ENCODE measurements around the gene GALR3.
A peak's percentile ranks its signal among the peaks of the same experiment; 100 is the strongest.

The GALR3 gene

DNA sequence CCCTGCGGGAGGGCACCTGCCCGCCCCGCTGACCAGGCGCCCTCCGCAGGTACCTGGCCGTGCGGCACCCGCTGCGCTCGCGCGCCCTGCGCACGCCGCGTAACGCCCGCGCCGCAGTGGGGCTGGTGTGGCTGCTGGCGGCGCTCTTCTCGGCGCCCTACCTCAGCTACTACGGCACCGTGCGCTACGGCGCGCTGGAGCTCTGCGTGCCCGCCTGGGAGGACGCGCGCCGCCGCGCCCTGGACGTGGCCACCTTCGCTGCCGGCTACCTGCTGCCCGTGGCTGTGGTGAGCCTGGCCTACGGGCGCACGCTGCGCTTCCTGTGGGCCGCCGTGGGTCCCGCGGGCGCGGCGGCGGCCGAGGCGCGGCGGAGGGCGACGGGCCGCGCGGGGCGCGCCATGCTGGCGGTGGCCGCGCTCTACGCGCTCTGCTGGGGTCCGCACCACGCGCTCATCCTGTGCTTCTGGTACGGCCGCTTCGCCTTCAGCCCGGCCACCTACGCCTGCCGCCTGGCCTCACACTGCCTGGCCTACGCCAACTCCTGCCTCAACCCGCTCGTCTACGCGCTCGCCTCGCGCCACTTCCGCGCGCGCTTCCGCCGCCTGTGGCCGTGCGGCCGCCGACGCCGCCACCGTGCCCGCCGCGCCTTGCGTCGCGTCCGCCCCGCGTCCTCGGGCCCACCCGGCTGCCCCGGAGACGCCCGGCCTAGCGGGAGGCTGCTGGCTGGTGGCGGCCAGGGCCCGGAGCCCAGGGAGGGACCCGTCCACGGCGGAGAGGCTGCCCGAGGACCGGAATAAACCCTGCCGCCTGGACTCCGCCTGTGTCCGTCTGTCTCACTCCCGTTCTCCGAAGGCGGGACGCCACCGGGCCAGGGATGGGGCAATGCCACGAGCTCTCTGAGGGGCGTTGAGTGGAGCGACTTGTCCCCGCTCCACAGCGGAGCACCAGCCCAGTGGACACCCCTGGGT, 1.8 kb downstream of the GALR3 start:
- DNase-seq: no peak

DNA sequence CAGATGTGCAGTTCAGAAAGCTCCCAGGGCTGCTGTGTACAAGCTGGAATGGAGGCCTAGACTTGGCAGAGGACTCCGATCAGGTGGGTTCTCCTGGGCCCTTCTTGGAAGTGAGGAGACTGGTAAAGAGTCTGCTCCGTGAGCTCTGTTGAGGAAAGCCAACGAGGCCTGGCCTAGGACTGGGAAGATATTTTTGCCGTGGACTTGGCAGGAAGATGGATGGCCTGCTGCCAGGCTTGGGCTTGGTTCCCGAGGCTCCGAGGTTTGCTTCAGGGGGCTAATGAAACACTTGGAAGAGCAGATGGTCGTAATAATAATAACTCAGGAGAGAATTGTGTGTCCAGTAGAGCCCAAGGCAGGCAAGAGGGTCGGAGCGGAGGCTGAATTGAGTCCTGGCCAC, 3.9 kb downstream of the GALR3 start:
- no peak for DNase-seq

DNA sequence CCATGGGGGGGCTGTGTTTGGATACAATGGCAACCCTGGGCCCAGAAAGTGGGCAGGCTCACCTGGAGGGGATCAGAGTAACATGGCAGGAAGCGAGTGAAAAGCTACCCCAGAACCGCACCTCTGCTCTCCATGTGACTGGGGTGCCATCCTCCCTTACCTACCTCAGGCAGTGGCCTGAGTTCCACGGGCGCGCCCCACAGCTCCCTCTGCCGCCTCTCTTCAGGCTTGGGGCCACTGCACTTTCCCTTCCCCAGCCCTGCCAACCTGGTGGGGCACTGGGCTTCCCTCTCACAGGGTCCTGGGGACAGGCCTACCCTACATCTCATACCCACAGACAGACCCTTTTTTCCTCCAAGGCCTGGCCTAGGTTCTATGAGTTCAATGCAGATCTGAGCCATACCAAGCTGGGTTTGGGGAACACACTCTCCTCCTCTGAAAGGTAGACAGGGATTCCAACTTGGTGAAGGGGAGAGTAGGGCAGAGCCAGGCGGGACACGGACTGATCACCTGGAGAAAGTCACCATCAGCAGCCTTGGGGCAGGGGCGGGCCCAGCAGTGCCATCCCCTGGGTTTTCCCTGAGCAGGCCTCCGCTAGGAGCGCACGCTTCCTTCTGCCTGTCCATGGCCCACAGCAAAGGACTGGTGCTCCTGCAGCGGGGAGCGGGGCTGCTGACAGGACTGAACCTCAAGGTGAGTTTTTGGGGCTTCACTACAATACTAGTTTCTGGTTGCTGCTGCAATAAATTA, 7.1 kb downstream of the GALR3 start:
- no peak for DNase-seq

DNA sequence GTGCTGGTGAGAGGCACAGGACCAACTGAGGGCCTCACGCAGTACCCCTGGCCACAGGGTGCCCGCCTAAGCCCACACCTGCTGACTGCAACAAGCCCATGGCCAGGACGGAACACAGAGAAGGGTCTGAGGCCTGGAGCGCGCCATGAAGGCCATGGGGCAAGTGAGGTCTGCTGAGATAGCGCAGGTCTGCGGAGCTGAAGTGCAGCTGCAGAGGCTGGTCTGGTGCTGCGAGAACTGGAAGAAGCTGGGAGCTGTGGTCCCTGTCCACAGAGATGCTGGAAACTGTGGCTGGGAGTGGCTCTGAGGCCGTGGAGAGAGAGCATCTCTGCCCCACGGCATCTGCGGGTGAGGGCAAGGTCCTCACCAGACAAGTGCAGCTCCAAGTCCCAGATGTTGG, 8.3 kb downstream of the GALR3 start:
- DNase-seq: no peak

DNA sequence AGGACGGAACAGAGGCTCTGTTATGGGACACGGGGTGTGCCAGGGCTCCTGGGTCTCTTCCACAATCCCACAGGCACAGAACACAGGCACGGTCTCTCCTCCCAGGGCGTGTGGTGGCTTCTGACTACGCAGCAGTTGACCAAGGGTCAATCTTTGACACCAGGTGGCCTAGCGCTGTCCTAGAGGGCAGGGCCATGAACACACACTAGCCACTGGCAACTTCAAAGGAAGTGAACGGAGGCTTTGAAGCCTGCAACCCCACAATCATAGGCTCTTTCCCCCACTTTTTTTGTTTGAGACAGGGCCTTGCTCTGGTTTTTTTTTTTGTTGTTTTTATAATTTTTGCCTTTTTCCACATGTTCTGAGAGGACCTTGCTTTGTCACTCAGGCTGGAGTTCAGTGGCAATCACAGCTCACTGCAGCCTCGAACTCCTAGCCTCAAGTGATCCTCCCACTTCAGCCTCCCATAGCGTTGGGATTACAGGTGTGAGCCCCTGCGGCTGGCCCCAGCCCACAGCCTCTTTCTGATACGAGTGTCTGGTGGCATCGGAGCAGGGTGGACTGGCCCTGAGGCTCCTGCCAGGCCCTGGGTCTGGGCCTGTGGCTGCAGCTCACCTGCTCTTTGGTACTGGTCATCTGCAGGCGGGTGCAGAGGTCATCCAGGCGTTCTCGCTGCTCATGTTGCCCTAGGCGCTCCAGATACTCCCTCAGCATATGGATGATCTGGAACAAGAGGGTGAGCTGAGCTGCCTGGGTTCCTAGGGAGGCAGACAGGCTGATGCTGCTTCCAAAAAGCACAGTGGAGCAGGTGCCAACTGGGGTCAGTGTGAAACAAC, 9.1 kb downstream of the GALR3 start:
- DNase-seq: no peak

DNA sequence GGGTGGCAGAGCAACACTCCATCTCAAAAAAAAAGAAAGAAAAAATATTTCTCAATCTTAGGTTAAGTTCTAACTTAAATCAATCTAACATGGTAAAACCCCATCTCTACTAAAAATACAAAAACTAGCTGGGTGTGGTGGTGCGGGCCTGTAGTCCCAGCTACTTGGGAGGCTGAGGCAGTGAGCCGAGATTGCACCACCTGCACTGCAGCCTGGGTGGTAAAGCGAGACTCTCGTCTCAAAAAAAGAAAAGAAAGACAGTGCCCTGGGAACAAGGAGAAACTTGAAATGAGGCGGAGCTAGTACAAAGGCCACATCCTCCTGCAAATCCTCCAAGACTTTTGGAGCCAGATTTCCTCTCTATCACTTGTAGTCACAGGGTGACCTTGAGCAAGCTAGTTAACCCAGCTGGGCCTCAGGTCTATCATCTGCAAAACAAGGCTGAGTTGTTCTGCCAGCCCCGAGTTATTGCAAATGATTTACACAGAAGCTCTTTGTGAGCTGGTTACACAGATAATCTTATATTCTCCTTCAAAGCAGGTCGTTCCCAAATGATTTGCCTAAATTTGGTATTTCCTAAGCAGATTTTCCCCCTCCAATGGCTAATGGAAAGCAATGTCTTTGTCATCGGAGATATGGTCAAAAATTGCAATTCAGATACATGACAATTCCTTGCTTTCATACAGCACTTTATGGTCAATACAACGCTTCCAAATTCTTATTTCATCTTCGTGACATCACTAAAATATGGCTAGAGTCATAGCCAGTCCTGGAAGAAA, 19.0 kb downstream of the GALR3 start:
- DNase-seq: no peak

DNA sequence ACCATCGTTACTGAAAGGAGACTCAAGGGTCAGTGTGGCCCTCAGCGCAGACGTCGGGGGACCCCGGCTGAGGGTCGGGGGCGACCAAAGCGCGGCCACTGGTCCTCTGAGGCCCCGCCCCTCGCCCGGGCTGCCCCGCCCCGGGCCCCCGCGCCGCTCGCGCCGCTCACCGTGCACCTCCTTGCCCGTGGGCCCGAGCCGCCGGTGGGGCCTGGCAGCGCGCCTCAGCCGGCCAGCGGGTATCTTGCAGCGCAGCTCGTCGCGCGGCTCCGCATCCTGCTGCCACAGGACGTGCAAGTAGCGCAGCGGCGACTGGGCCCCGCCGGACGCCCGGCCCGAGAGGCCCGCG, 20.5 kb downstream of the GALR3 start:
- DNase-seq: no peak

DNA sequence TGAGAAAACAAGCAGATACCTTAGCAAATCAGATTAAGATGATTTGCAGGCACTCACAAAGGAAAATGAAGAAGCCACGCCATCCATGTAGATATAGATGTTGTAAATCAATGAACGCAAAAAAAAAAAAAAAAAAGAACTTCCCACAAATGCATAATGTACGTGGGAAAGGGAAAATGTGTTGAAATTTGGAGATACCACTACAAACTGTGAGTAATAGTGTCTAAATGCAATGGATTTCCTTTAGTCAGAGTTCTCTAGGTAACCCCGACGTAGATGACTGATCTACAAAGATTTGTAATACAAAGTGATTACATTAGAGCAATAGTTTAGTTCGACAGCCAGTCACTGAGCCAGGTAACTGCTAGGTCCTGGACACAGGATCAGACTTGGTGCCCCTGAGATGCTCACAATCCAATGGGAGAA, 21.7 kb downstream of the GALR3 start:
- DNase-seq: no peak

DNA sequence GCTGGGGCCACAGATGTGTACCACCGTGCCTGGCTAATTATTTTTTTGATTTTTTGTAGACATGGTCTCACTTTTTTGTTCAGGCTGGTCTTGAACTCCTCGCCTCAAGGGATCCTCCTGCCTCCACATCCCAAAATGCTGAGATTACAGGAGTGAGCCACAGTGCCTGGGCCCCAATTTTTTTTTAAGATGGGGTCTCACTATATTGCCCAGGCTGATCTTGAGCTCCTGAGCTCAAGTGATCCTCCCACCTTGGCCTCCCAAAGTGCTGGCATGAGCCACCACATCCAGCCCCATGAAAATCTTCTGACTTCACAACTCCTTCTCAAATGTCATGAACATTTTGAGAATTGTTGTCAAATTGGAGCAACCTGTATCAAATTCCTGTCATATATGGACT, 23.3 kb downstream of the GALR3 start:
- no peak for DNase-seq

DNA sequence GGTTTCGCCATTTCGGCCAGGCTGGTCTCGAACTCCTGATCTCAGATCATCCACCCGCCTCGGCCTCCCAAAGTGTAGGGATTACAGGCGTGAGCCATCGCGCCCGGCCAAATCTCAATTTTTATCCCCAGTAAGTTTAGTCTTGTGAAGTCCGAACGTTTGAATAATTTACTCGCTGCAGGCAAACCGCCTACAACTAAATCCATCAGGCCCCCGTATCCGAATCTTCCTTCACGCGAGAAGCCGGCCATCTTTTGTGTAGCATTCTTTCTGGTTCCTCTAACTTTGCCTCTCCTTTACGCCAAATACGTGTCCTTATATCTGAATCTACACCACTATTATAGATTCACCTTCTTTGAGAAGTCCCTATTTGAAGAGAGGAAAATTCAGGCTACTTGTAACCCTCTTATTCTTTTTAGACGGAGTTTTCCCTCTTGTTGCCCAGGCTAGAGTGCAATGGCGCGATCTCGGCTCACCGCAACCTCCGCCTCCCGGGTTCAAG, 25.5 kb downstream of the GALR3 start:
- DNase-seq: peak; percentile 34

DNA sequence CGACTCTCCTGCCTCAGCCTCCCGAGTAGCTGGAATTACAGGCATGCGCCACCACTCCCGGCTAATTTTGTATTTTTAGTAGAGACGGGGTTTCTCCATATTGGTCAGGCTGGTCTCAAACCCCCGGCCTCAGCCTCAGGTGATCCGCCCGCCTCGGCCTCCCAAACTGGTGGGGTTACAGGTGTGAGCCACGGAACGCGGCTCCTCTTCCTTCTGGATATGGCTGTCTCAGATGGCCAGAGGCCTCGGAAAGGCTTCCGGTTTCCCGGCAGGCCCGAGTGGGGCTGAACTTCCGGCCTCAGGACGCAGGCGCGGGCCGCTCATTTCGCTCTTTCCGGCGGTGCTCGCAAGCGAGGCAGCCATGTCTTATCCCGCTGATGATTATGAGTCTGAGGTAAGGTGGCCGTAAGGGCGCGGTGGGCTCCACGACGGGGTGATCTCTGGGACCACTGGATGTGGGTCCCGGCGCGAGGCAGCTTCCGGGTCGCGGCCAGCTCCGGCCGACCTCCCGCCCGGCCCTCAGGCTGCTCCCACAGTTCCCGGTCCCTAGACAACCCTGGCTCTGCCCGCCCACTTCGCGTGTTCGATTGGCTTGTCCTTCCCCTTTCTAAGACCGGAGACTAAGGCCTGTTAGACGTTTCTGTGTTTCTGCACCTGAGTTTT, 26.0 kb downstream of the GALR3 start, which contains the start of gene EIF3L:
Gene EIF3L, plus strand, starts transcription at position 331 of the 663 bp plus-strand sequence. Its CDS starts 31 bp downstream, at position 362.
- peak; percentile 86 for DNase-seq

DNA sequence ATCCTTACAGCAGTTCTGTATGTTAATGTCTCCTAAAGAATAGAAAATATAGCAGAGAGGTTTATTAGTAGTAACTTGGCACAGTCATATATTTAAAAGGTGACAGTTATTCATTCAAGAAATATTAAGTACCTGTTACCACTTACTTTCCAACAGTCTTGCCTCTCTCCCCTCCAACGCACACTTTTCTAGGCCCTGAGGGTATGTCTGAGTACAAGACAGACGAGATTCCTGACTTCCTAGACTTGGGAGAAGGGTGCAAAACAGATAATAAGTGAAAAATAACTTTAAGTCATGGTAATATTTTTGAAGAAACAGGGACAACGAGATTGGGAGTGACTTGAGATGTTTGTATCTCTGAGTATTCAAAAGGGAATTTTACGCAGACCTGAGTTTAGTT, 27.6 kb downstream of the GALR3 start:
- DNase-seq: no peak

DNA sequence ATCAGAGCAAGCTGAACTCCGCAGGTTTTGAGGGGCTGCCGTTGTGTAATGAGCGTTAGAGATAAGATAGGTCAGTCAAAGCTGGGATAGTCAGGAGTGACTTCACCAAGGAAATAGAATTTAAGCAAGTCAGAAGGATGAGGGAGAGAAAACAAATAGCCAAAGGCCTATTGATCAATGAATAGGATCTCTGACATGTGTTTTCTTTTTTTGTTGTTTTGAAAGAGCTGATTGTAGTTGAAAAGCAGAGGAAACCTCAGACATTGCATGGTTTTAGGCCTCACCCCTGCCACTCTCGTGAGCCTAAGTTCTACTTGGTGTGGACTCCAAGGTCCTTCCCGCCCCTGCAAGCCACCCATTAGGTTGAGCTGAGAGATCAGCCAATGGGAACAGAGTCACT, 29.2 kb downstream of the GALR3 start:
- no peak for DNase-seq

DNA sequence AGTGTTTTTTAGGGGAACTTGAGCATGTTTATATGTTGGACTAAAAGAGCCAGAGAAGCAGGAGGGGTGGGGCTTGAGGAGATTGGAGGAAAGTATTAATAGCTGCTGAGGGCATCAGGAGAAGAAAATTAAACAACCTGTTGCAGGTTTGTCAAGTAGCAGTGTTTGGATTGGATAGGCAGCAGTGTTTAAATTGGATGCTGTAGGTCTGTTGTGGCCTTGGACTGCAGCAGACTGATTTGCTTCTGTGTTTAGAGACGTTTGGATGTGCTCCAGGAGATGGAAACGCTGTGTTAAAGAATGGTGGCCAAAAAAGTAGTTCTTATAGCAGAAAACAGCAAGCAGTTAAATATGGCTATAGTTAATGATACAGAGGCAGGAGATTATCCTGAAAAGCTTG, 31.8 kb downstream of the GALR3 start:
- no peak for DNase-seq

DNA sequence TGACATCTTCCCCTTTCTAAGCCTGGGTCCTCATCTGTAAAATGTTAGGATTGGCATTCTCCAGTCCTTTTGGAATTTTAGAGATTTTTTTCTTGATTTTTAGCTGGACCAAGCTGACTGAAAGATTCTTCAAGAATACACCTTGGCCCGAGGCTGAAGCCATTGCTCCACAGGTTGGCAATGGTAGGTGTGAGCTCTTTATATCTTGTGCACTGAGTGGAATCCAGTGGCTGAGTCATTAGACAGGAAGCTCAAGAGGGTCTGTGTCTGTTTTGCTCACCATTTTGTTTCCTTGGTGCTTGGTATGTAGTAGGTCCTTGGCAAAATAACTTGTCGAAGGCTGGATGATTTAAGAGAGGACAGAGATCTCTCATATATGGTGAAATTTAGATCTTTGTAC, 32.3 kb downstream of the GALR3 start:
- no peak for DNase-seq

DNA sequence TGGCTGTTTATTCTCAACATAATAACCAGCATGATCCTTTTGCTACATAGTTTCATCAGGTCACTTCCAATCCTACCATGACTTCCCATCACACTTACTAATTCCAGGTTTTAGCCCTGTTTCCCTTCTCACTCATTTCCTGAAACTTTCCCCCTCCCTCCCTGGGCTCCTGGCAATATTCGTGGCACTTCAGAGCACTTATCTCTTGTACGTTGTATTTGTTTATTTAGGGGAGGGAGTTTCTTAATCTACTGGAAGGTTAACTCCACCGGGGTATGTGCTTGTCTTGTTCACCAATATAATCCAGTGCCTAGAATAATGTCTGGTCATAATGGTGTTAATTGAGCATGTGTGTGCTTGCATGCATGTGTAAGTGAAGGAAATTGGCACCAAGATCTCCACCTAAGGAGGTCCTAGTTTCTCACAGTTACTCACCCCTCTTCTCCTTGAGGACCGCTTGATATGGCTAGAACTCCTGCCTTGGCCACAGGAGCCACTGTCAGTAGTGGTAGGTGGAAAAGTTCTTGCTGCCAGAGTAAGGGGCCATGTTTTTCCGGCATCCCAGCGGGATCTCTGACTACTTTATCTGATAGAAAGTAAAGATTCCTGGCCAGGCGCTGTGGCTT, 37.7 kb downstream of the GALR3 start:
- DNase-seq: no peak

DNA sequence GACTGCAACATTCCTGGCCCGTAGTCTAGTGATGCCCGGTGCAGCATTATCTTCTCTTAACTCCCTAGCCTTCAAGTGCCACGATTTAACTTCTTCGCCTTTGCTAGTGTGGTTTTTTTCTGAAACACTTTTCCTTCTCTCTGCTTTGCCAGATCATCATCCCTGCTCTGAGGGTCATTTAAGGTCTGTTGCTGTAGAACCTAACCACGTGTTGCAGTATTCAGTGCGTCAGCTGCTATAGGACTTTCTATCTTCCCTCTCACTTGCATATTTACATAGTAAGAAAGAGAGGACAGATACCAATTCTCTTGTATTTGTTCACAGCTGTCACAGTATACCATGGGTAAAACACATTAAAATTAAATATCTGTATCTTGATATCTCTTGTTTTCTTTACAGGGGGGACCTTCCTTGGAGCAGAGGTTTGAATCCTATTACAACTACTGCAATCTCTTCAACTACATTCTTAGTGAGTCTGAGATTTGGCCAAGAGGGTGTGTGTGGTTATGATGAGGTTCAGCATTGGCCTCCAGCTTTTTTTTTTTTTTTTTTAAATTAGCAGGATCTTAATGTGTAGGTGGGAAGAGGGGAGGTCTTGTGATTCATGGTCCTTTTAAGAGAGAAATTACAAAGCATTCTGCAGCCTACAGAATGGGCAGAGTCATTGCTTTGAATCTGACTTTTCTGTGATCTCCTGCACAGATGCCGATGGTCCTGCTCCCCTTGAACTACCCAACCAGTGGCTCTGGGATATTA, 39.6 kb downstream of the GALR3 start:
- DNase-seq: no peak

DNA sequence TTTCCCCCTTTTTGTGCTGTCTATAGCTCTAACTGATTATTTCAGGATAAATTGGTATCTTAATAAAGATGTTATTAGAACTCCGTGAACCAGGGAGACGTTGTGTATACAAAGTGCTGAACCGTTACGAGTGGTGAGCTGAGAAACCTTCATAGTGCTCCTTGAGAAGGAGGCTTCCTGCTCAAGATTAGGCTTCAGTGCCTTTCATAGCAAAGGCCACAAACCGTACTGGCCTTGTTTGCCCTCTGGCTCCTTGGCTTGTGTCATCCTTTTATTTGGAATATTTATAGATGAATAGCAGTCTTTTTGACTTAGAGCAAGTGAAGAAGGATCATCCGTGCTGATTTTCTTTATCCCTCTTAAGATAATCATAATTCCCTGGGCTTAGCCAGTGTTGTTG, 42.3 kb downstream of the GALR3 start:
- no peak for DNase-seq

DNA sequence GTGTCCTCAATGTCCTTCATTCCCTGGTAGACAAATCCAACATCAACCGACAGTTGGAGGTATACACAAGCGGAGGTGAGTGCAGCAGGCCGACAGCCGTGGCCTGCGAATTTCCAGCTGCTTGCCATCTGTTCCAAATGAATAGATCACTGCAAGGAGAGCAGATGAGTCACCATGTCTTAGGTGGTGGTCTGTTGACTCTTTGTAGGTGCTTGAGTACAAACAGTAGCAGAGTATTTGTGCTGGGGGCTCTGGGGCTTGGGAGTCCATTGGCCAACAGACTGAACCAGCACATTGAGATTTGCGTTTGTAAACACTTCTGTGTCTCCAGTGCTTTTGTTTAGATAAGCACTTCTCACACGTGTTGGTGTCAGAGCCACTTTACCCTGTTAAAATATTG, 47.1 kb downstream of the GALR3 start:
- DNase-seq: peak; percentile 1

Data from SHP77 treated with DMSO at 0.1 percent for 48 hours (cell line).